RWPE2 (cell line): ENCODE results near the gene GALNT17.

Experiments
- ATAC-seq: fragments of 200-7000 bp; cut with Tn5 transposase; 3 replicates; pipeline ENCODE4 v1.9.1; 2021; ENCODE audit warnings: low read depth
- DNase-seq: peaks from one replicate; pipeline ENCODE4 v3.0.0-alpha.2; 2020; ENCODE audit warnings: low spot score
- H3K27ac ChIP-seq: fragments of 450-650 bp; 2 replicates; pipeline ENCODE4 v1.5.1; 2017; ENCODE audit warnings: mild to moderate bottlenecking; ENCODE audit not compliant: poor library complexity, severe bottlenecking
- H3K27me3 ChIP-seq: fragments of 250-450 bp; sonication (Bioruptor Pico); 2 replicates; pipeline ENCODE4 v1.5.1; 2021; ENCODE audit warnings: mild to moderate bottlenecking, moderate library complexity; ENCODE audit not compliant: insufficient read depth, poor library complexity, severe bottlenecking
- H3K36me3 ChIP-seq: fragments of 250-450 bp; sonication (Bioruptor Pico); 2 replicates; pipeline ENCODE4 v1.5.1; 2020; ENCODE audit warnings: low read depth, mild to moderate bottlenecking, moderate library complexity
- H3K4me1 ChIP-seq: fragments of 250-450 bp; sonication (Bioruptor Pico); 2 replicates; pipeline ENCODE4 v1.5.1; 2021; ENCODE audit warnings: mild to moderate bottlenecking, moderate library complexity; ENCODE audit not compliant: insufficient read depth, poor library complexity, severe bottlenecking
- H3K4me3 ChIP-seq: fragments of 250-450 bp; sonication (Bioruptor Pico); 2 replicates; pipeline ENCODE4 v1.5.1; 2021; ENCODE audit warnings: mild to moderate bottlenecking, moderate library complexity; ENCODE audit not compliant: severe bottlenecking
- H3K9me3 ChIP-seq: fragments of 250-450 bp; sonication (Bioruptor Pico); 2 replicates; pipeline ENCODE4 v1.5.1; 2021; ENCODE audit warnings: mild to moderate bottlenecking, moderate library complexity; ENCODE audit not compliant: severe bottlenecking
- TF ChIP-seq, protein P1 (sequence below): fragments of 450-650 bp; IDR thresholded peaks from one replicate; pipeline ENCODE4 v1.5.1; 2017; ENCODE audit warnings: mild to moderate bottlenecking, moderate library complexity; ENCODE audit not compliant: poor library complexity, severe bottlenecking

GALNT17 gene

DNA sequence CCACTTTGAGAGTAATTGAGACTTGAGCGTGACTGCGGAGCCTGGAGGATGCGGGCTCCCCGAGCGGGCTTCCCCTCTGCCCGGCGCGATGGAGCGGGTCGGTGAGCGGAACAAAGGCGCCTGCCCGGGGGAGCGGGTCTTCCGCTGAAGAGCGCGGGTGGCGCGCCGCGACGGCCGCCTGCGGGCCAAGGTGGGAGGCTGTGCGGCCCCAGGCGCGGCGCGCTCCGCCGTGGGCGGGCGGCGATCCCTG, at the start of gene GALNT17:
Gene GALNT17, plus strand, starts transcription at position 18 of the 250 bp plus-strand sequence.
- Histone ChIP-seq H3K27me3 (peaks cover 17% of the 10 kb centered on the region), H3K4me1 (no peaks in the 10 kb centered on the region), H3K36me3 (no peaks in the 10 kb centered on the region), H3K9me3 (no peaks in the 10 kb centered on the region), H3K27ac (no peak within 1 kb of the TSS), H3K4me3 (no peak within 1 kb of the TSS)
- DNase-seq (no peak), ATAC-seq (no peak)
- TF ChIP-seq, protein P1, sequence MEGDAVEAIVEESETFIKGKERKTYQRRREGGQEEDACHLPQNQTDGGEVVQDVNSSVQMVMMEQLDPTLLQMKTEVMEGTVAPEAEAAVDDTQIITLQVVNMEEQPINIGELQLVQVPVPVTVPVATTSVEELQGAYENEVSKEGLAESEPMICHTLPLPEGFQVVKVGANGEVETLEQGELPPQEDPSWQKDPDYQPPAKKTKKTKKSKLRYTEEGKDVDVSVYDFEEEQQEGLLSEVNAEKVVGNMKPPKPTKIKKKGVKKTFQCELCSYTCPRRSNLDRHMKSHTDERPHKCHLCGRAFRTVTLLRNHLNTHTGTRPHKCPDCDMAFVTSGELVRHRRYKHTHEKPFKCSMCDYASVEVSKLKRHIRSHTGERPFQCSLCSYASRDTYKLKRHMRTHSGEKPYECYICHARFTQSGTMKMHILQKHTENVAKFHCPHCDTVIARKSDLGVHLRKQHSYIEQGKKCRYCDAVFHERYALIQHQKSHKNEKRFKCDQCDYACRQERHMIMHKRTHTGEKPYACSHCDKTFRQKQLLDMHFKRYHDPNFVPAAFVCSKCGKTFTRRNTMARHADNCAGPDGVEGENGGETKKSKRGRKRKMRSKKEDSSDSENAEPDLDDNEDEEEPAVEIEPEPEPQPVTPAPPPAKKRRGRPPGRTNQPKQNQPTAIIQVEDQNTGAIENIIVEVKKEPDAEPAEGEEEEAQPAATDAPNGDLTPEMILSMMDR = no peak

DNA sequence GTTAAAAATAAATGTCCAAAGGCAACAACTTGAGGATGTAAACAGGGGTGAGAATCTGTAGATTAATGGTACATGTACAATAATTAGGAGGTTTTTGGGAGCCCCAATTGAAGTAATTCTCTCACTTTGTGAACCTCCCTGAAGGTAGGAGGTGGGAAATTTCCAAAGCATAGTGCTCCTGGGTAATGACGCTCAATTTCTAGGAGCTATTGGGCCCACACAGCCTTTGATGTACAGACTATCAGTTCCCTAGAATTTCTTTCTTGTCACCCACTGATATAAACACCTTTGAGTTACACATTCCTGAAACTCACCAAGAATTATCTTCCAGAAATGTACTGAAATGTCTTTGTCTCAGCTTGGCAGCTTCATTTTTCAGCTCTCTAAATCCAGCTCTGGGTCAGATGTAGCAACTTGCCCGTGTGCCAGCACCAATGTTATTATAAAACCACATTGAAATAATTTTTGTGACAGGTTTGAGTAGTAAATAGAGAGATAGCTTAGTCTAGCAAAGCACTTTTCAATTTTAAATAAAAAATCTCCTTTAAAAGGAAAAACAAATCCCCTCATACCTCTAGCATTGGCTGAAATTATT, 36.6 kb upstream of the GALNT17 start:
- DNase-seq (no peak), ATAC-seq (no peak)
- H3K9me3 ChIP-seq = peaks cover 4% of the 10 kb centered on the region
- H3K4me3 ChIP-seq = no peak overlapping the region
- no peak overlapping the region for H3K27ac ChIP-seq
- no peaks in the 10 kb centered on the region for H3K36me3 ChIP-seq
- H3K27me3 ChIP-seq = no peaks in the 10 kb centered on the region
- H3K4me1 ChIP-seq = no peaks in the 10 kb centered on the region
- TF ChIP-seq, protein P1 = no peak

DNA sequence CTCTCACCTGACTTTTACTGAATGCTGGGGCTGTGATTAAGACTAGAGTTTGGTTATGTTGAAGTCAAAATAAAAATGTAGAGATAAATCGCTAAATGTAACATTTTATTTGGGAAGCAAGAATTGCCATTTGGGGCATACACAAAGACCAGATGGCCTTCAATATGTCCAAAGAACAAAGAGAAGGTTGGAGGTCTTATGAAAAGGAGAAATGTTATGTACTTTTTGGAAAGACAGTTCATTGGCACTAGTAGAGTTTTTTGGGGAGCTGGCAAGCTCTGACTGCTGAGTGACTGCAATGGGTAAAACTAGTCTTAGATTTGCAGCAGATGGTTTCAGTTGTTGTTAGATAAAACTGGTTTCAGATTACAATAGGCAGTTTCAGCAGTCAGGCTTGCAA, 35.6 kb upstream of the GALNT17 start:
- no peaks in the 10 kb centered on the region for H3K4me1 ChIP-seq
- no peak overlapping the region for H3K4me3 ChIP-seq
- no peaks in the 10 kb centered on the region for H3K36me3 ChIP-seq
- no peak overlapping the region for H3K27ac ChIP-seq
- DNase-seq (no peak), ATAC-seq (no peak)
- peaks cover 3% of the 10 kb centered on the region for H3K9me3 ChIP-seq
- no peaks in the 10 kb centered on the region for H3K27me3 ChIP-seq
- TF ChIP-seq, protein P1 = no peak

DNA sequence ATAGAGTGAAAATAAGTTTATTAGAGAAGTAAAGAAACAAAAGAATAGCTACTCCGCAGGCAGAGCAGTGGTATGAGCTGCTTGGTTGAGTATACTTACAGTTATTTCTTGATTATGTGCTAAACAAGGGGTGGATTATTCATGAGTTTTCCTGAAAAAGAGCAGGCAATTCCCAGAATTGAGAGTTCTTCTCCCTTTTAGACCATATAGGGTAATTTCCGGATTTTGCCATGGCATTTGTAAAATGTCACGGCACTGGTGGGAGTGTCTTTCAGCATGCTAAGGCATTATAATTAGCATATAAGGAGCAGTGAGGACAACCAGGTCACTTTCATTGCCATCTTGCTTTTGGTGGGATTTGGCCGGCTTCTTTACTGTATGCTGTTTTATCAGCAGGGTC, 25.7 kb upstream of the GALNT17 start:
- Histone ChIP-seq H3K4me3 (no peak overlapping the region), H3K4me1 (no peaks in the 10 kb centered on the region), H3K27ac (no peak overlapping the region), H3K36me3 (no peaks in the 10 kb centered on the region), H3K9me3 (peaks cover 3% of the 10 kb centered on the region), H3K27me3 (no peaks in the 10 kb centered on the region)
- TF ChIP-seq, protein P1 = no peak
- DNase-seq (no peak), ATAC-seq (no peak)

DNA sequence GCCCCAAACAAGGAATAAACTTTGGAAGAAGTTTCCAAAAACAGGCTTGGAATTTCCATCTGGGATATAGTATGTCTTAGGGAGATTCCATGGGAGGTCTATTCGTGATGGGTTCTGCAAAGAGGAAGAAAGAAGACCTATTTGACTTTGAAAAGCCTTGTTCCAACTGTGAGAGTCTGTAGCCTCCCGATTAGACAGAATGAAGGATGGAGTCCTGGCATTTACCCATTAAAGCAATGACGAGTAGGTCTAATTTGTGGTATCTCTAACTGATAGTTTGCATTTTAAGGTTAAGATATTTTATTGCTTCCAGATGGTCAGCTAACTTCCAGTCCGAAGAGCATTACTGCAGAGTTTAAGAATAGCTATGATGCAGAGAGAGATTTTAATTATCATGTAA, 19.5 kb upstream of the GALNT17 start:
- Histone ChIP-seq H3K27me3 (no peaks in the 10 kb centered on the region), H3K4me1 (no peaks in the 10 kb centered on the region), H3K9me3 (peaks cover 2% of the 10 kb centered on the region), H3K4me3 (no peak overlapping the region), H3K27ac (no peak overlapping the region), H3K36me3 (no peaks in the 10 kb centered on the region)
- no peak for ATAC-seq
- no peak for DNase-seq
- TF ChIP-seq, protein P1 = no peak
